ENCODE results near the gene SETD7.

The SETD7 gene

DNA sequence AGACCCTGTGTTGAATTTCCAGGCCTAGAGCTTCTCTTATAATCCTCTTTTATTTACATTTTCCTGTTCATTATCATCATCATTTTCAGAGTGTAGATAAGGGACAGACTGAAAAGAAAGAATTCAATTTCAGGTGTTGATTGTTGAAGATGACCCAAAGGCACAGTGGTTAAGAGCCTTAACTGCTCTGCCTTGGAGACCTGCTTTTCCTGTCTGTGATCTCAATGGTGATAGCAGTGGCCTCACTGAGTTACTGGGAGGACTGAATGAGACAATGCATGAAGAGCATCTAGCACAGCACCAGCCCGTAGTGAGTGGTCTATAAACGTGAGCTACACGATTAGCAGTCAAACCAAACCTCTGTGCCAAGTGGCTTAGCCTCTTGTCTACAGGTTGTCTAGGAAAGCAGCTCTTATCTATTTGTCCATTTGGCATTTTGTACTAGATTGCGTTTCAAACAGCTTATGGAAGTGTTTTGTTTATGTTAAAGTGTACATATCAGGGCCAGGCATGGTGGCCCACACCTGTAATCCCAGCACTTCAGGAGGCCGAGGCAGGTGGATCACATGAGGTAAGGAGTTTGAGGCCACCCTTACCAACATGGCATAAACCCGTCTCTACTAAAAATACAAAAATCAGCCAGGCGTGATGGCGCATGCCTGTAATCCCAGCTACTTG is 41.5 kb downstream of the SETD7 start:
- no peak for DNase-seq (ENCODE audit: low read depth in 2 of 2, low spot score in 1 of 2)

DNA sequence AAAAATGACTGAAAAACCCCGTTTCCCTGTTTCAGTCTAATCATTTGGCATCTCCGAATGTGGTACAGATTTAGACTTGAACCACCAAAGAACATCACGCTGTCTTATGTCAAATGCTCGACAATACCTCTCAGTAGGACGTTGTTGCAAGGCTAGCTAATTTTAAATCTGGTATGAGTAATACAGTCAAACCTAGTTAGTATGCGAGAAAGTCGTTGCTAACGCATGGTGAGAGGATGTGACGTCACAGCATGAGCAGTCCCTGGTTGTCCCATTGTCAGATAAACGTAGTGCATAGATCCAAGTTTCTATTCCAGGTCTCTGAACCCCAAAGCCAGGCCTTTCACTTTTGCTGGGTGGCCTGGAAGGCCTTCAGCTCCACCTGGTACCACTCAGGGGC is 44.7 kb downstream of the SETD7 start:
- DNase-seq (ENCODE audit: low read depth in 2 of 2, low spot score in 1 of 2): no peak

GRCh38 chr4:139509727-139510410 is 46.1 kb downstream of the SETD7 start:
- no peak for DNase-seq (ENCODE audit: low read depth in 2 of 2, low spot score in 1 of 2)

- DNase-seq (ENCODE audit: low read depth in 2 of 2, low spot score in 1 of 2): no peak
These were observed 47.3 kb downstream of the SETD7 start for GRCh38 chr4:139508581-139509237.

DNA sequence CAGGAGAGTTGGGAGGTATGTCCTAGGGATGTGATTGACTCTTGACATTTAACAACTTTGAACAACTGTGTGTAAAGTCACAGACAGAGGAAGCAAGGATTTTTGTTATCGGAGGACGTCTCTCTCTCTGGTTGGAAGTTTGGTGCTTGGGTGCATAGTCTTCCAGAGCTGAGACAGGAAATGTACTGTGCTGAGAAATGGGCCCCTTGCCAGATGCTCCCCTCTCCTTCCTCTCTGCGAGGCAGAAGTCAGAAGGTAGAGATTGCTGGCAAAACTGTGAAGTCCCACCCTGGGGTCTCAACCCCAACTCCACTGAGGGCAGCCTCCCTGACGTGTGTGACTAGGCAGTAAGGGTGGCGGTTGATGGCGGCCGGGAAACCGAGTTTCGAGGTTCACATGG is 49.2 kb downstream of the SETD7 start:
- no peak for DNase-seq (ENCODE audit: low read depth in 2 of 2, low spot score in 1 of 2)

- DNase-seq (ENCODE audit: low read depth in 2 of 2, low spot score in 1 of 2): no peak
These were observed 52.3 kb downstream of the SETD7 start for GRCh38 chr4:139503622-139504166.

DNA sequence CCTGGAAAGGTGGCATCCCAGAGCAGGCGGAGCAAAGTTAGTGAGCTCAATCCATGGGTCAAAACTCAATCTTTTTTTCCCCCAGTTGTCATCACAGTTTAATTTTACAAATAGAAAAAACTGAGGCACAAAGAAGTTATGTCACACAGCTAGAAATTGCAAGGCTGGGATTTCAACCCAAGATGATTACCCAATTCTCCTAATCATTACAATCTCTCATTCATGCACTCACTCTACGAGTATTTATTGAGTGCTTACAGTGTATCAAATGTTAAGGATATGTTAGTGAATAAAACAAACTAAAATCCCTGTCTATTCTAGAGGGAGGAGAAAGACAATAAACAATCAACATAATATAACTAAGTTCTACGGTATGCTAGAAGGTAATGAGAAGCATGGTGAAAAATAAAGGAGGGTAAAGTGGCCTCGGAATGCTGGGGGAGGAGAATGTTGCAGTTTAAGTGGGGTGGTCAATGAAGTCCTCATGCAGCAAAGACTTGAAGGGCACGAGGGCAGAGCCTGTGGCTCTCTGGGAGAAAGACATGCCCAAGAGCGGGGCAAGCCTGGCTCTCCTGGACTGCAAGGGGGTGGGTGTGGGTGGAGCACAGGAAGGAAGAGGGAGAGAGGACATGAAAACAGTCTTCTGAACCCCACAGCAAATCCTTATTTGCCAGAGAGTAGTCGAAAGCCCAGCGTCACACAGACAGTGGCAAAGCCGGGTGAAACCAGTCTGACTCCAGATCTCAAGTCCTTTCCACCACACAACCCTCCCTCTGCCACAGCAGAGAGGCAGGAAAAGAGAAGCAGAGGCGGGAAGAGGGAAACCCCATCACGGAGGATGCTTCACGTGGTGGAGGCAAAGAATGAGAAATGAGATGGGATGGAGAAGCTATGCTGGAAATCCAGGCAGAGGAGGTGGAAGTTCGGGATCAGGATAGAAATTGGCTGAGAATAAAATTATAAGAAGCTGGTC is 53.8 kb downstream of the SETD7 start:
- no peak for DNase-seq (ENCODE audit: low read depth in 2 of 2, low spot score in 1 of 2)

GRCh38 chr4:139501527-139501926 is 54.5 kb downstream of the SETD7 start:
- DNase-seq (ENCODE audit: low read depth in 2 of 2, low spot score in 1 of 2): no peak

DNA sequence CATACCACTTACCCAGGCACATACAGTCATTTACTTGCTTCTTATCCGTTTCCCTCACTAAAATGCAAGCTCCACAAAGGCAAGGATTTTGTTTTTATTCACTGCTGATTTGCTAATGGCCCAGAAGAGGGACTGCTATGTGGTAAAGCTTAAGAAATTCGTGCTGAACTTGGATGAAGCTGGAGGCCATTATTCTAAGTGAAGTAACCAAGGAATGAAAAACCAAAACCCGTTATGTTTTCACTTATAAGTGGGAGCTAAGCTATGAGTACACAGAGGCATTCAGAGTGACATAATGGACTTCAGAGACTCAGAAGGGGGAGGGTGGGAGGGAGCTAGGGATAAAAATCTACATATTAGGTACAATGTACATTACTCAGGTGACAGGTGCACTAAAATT is 54.9 kb downstream of the SETD7 start:
- DNase-seq (ENCODE audit: low read depth in 2 of 2, low spot score in 1 of 2): no peak

- no peak for DNase-seq (ENCODE audit: low read depth in 2 of 2, low spot score in 1 of 2)
These were observed 56.8 kb downstream of the SETD7 start for GRCh38 chr4:139499186-139499585.

- DNase-seq (ENCODE audit: low read depth in 2 of 2, low spot score in 1 of 2): no peak
These were observed 62.8 kb downstream of the SETD7 start for GRCh38 chr4:139493176-139493575.

GRCh38 chr4:139492429-139492828 is 63.6 kb downstream of the SETD7 start:
- no peak for DNase-seq (ENCODE audit: low read depth in 2 of 2, low spot score in 1 of 2)

GRCh38 chr4:139489638-139490037 is 66.4 kb downstream of the SETD7 start:
- no peak for DNase-seq (ENCODE audit: low read depth in 2 of 2, low spot score in 1 of 2)

DNA sequence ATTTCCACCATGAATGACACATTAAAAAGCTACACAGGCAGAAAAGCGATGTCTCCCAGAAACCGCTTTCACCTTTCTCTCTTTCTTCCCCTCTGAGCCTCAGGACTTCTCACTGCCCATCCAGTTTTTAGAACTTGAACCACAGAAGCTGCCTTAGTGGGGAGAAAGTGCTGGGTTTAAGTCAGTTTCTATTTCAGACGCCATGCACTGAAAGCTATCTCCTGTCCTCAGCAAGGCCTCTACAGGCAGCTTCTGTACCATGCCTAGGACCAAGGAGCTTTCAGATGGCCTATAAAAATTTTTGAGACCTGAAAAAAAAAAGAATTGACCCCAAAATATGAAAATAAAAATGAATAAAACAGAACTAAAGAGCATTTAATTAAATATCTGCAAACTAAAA is 67.6 kb downstream of the SETD7 start:
- DNase-seq (ENCODE audit: low read depth in 2 of 2, low spot score in 1 of 2): no peak

DNA sequence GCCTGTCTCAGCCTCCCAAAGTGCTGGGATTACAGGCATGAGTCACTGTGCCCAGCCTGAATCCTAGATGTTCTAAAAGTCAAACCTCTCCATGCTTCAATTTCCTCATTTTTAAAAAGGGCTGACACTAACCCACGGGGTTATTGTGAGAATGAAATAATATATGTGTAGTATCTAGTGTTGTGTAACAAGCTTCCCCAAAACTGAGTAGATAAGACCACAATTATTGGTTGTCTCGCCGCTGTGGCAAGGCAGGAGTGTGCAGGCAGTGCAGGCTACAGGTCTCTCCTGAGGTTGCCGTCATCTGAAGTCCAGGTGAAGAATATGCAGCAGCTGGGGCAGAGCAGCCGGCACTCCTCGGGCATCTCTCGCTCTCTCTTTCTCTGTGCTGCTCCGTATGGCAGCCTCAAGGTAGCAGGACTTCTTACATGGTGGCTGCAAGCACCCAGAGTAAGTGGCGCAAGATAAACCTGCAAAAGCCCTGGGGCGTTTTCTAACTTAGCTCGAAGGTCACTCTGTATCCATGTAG is 71.2 kb downstream of the SETD7 start:
- DNase-seq (ENCODE audit: low read depth in 2 of 2, low spot score in 1 of 2): no peak

GRCh38 chr4:139483000-139483399 is 73.0 kb downstream of the SETD7 start:
- no peak for DNase-seq (ENCODE audit: low read depth in 2 of 2, low spot score in 1 of 2)

GRCh38 chr4:139481465-139481864 is 74.6 kb downstream of the SETD7 start:
- DNase-seq (ENCODE audit: low read depth in 2 of 2, low spot score in 1 of 2): no peak

- DNase-seq (ENCODE audit: low read depth in 2 of 2, low spot score in 1 of 2): no peak
These were observed 79.7 kb downstream of the SETD7 start for GRCh38 chr4:139476363-139476762.

- DNase-seq (ENCODE audit: low read depth in 2 of 2, low spot score in 1 of 2): no peak
These were observed 83.2 kb downstream of the SETD7 start for GRCh38 chr4:139472852-139473251.

DNA sequence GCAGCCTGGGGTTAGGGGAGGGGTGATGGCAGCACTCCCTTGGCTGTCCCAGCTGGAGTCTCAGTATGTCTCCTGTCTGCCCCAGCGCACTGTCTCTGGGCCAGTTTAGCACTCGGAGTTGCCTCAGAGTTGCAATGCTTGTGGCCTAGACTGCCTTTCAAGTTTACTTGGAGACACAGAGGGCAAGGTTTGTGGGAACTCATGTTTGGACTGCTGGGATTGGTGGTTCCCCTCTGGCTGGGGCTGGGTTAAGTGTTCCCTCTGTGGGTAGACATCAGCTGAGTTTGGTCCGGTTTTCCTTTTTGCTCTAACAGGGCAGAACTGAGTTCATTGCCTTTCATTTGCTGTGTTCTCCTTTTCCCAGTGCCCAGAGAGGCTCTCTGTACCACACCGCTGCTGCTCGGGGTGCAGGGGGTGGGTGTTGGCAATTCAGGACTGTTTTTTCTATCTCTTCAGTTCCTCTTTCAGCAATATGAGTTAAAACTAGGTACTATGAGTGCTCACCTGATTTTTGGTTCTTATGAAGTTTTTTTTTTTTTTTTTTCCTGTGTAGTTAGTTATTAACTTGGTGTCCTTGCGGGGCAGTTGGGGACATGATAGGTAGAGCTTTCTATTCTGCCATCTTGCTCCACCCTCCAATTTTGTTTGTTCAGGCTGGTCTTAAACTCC is 84.9 kb downstream of the SETD7 start:
- no peak for DNase-seq (ENCODE audit: low read depth in 2 of 2, low spot score in 1 of 2)

Measured in stimulated activated CD8-positive, alpha-beta memory T cell treated with anti-CD3 and anti-CD28 coated beads, Interleukin-4, amount 100 ng/mL, for 4 hours (primary cell).